ENCODE results near the gene DENND4A.

DNA sequence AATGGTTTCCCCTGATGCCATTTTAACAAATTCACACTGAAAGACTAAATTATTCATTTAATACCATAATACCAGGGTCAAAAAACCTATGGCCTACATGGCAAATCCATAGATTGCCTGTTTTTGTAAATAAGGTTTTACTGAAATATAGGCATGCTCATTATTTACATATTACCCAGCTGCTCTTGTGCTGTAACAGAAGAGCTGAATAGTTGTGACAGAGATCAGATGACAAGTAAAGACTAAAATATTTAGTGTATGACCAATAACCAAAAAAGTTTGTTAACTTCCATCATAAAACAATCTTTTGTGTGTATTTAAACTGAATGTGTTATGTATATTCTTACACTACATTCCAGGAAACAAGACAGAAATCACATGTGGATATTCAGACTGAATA, 60.2 kb downstream of the DENND4A start:
- TF ChIP-seq, protein P1, sequence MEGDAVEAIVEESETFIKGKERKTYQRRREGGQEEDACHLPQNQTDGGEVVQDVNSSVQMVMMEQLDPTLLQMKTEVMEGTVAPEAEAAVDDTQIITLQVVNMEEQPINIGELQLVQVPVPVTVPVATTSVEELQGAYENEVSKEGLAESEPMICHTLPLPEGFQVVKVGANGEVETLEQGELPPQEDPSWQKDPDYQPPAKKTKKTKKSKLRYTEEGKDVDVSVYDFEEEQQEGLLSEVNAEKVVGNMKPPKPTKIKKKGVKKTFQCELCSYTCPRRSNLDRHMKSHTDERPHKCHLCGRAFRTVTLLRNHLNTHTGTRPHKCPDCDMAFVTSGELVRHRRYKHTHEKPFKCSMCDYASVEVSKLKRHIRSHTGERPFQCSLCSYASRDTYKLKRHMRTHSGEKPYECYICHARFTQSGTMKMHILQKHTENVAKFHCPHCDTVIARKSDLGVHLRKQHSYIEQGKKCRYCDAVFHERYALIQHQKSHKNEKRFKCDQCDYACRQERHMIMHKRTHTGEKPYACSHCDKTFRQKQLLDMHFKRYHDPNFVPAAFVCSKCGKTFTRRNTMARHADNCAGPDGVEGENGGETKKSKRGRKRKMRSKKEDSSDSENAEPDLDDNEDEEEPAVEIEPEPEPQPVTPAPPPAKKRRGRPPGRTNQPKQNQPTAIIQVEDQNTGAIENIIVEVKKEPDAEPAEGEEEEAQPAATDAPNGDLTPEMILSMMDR (IDR thresholded peaks at IDR 0.05): no peak
- TF ChIP-seq POLR2A (IDR thresholded peaks at IDR 0.05) (no peak), POLR2AphosphoS5 (IDR thresholded peaks at IDR 0.05) (no peak)

Measured in transverse colon (tissue), 4 donors.